HepG2 (cell line): ENCODE data around the gene ASIC3. TPM values are rescaled to one million over a fixed set of nuclear protein-coding genes. Genes with fewer than 3 reads are reported as not detected.
A peak's percentile ranks its signal among the peaks of the same experiment; 100 is the strongest.

Source experiments
- AGO1 ChIP-seq: fragments of 200-400 bp; formaldehyde crosslinking; IDR thresholded peaks from 2 replicates; pipeline ENCODE4 v1.6.1; 2017; ENCODE audit warnings: mild to moderate bottlenecking, low read depth, low read length, moderate library complexity; ENCODE audit not compliant: poor library complexity, severe bottlenecking
- ATF3 ChIP-seq: sonication (generic); formaldehyde crosslinking; IDR thresholded peaks from 2 replicates; pipeline ENCODE4 v1.4.0; 2020; ENCODE audit warnings: missing genetic modification reagents
- CTCF ChIP-seq: sonication (generic); formaldehyde crosslinking; IDR thresholded peaks from 2 replicates; pipeline ENCODE4 v1.5.0; 2020; ENCODE audit warnings: mild to moderate bottlenecking, missing genetic modification reagents, moderate library complexity
- HNRNPL ChIP-seq: fragments of 200-400 bp; formaldehyde crosslinking; IDR thresholded peaks from 2 replicates; pipeline ENCODE4 v1.6.1; 2017; ENCODE audit warnings: mild to moderate bottlenecking, low read depth, low read length
- MIER3 ChIP-seq: IDR thresholded peaks from 2 replicates; pipeline ENCODE4 v1.6.1; 2016; ENCODE audit warnings: missing compliant biosample characterization, borderline replicate concordance
- POGK ChIP-seq: sonication (generic); formaldehyde crosslinking; conservative IDR thresholded peaks from 2 replicates; pipeline ENCODE4 v1.8.0; 2022; ENCODE audit warnings: mild to moderate bottlenecking, moderate library complexity, missing genetic modification reagents
- POLR2A ChIP-seq, 2 experiments: IDR thresholded peaks; 2 replicates each; pipeline ENCODE4 v1.6.1; 2011; ENCODE audit warnings: low read depth in 2 of 2, low read length in 2 of 2, mild to moderate bottlenecking in 1 of 2, moderate library complexity in 1 of 2; ENCODE audit not compliant: insufficient read depth in 1 of 2
- RAD21 ChIP-seq: fragments of 450-650 bp; formaldehyde crosslinking; IDR thresholded peaks from 2 replicates; pipeline ENCODE4 v1.5.0; 2020; ENCODE audit warnings: mild to moderate bottlenecking
- RBFOX2 ChIP-seq: fragments of 200-400 bp; formaldehyde crosslinking; IDR thresholded peaks from 2 replicates; pipeline ENCODE4 v1.6.1; 2017; ENCODE audit warnings: low read depth, mild to moderate bottlenecking, low read length
- RFX5 ChIP-seq: IDR thresholded peaks from 2 replicates; pipeline ENCODE4 v1.6.1; 2011; ENCODE audit warnings: low read depth, low read length, improper control_type of control experiment
- SIX1 ChIP-seq: sonication (generic); formaldehyde crosslinking; IDR thresholded peaks from 2 replicates; pipeline ENCODE4 v1.4.0; 2020; ENCODE audit warnings: missing genetic modification reagents, borderline replicate concordance
- SOX5 ChIP-seq: IDR thresholded peaks from 2 replicates; pipeline ENCODE4 v1.6.1; 2016; ENCODE audit warnings: borderline replicate concordance
- ZC3H13 ChIP-seq: sonication (generic); formaldehyde crosslinking; IDR thresholded peaks from 2 replicates; pipeline ENCODE4 v1.8.1; 2023; ENCODE audit warnings: mild to moderate bottlenecking, missing genetic modification reagents, moderate library complexity
- ZFY ChIP-seq: sonication (generic); formaldehyde crosslinking; IDR thresholded peaks from 2 replicates; pipeline ENCODE4 v1.4.0; 2020; ENCODE audit warnings: missing genetic modification reagents
- ZNF383 ChIP-seq: sonication (generic); formaldehyde crosslinking; IDR thresholded peaks from 2 replicates; pipeline ENCODE4 v1.4.0; 2020; ENCODE audit warnings: missing genetic modification reagents, mild to moderate bottlenecking, borderline replicate concordance
- ZNF687 ChIP-seq: sonication (generic); formaldehyde crosslinking; IDR thresholded peaks from 2 replicates; pipeline ENCODE4 v1.5.1; 2020; ENCODE audit warnings: mild to moderate bottlenecking, missing genetic modification reagents, moderate library complexity
- ZNF747 ChIP-seq: sonication (generic); formaldehyde crosslinking; IDR thresholded peaks from 2 replicates; pipeline ENCODE4 v1.8.1; 2023; ENCODE audit warnings: missing genetic modification reagents, mild to moderate bottlenecking, borderline replicate concordance
- polyA plus RNA-seq, 8 experiments: library from polyadenylated mRNA; depleted of rRNA in 3 of 8; stranded (reverse) in 7 of 8; unstranded in 1 of 8; fragments of >200 nt; fragmentation: Illumina TruSeq in 4 of 8; extraction: Trizol in 4 of 8; gene quantifications; 2 replicates each; pipeline versions ENCODE4 v1.2.1 to v1.2.3, GENCODE V29; 2011 to 2016; ENCODE audit warnings: low read depth in 4 of 8, missing spikeins in 1 of 8, mixed read lengths in 1 of 8; ENCODE audit not compliant: insufficient read depth in 1 of 8
- total RNA-seq, 5 experiments: library from RNA; depleted of rRNA; stranded (reverse); fragments of >200 nt; fragmentation: Illumina TruSeq; extraction: Trizol; gene quantifications; 2 replicates each; pipeline ENCODE4 v1.2.3, GENCODE V29; 2016; ENCODE audit warnings: low read depth in 1 of 5
- TF ChIP-seq, protein P1 (sequence below): sonication (generic); formaldehyde crosslinking; IDR thresholded peaks from 2 replicates; pipeline ENCODE4 v1.4.0; 2020; ENCODE audit warnings: missing genetic modification reagents

The ASIC3 gene
- total and polyA plus RNA-seq, 2 of the 13 experiments (the other 11 are each of a cell fraction or from before 2014, with no cell fraction given), result 0.51 TPM; not detected in 1

DNA sequence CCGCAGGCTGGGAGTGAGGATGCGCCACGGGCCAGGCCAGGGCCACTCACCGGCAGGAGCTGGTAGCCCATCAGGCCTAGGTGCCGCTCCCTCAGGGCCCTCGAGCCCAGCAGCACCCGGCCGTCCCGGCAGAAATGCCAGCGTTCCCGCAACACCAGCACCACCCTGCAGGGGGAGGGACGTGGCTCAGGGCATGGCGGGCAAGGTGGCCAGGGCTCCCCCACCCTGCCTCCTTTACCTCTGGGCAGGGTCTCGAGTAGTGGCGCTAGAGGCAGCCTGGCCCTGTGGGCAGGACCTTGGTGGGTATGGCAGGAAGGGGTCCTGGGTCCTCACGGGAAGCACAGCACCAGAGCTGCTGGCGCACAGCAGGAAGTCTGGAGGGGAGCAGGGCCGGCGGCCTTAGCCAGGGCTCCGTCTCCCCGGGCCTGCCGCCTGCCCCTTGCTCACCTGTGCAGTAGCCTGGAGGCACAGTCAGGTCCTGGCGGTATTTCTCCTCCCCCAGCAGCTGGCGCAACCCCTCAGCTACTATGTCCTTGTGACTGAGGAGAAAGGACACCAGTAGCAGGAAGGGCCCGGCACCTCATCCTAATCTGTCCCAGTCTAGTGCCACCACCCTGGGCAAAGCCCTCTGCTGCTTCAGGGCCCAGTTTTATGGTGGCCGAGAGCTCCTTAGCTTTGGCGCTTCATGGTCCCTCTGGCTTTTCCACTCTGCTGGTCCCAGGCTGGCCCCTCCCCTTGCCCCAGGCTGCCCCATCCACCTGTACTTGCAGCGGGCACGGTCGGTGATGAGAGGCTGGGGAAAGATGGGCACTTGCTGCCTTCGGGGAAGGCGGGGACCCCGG, 28.8 kb downstream of the ASIC3 start (continued):
- TF ChIP-seq ZNF687 (CRISPR knock-in tag) (peak; percentile 7; the same call in 1 of the 2 replicates), ZNF747 (CRISPR knock-in tag) (0 out of 2 replicates have a peak, but pooled peaks have one; percentile 22), RAD21 (peak; percentile 34; the same call in 1 of the 2 replicates), POGK (CRISPR knock-in tag) (no peak), POLR2A (IDR thresholded peaks at IDR 0.05; ENCODE audit: insufficient read depth in 1 of 2, low read depth in 2 of 2, low read length in 2 of 2) (0 out of 4 replicates have a peak, but pooled peaks of 1 of the 2 experiments have one; percentile 3), ZC3H13 (peak; percentile 45; the same call in 1 of the 2 replicates), HNRNPL (peak; percentile 94), SOX5 (CRISPR knock-in tag) (no peak), AGO1 (peak; percentile 53), RBFOX2 (peak; percentile 82), ZFY (CRISPR knock-in tag) (0 out of 2 replicates have a peak, but pooled peaks have one; percentile 42), SIX1 (CRISPR knock-in tag) (no peak), ATF3 (CRISPR knock-in tag) (no peak), ZNF383 (no peak), MIER3 (no peak), RFX5 (no peak), CTCF (CRISPR knock-in tag) (peak; percentile 40)
- TF ChIP-seq, protein P1, sequence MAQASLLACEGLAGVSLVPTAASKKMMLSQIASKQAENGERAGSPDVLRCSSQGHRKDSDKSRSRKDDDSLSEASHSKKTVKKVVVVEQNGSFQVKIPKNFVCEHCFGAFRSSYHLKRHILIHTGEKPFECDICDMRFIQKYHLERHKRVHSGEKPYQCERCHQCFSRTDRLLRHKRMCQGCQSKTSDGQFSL (CRISPR knock-in tag), result peak; percentile 69; the same call in 1 of the 2 replicates
- TF ChIP-seq, all 625 proteins: peak for 20
